Activated T-helper 1 cell treated with anti-CD3 and anti-CD28 coated beads, Interleukin-2, amount 50 U/mL, for 16 hours (primary cell): ENCODE measurements around the gene DTX3.
"Not testable (repeated sequence)": the region's sequence is repeated elsewhere in the genome, so short reads cannot be mapped to it uniquely, and the experiment has no call there.

Experiments used
- DNase-seq, 2 donors: peaks; one replicate each; pipeline ENCODE4 v3.0.0-alpha.2; 2020; ENCODE audit warnings: low read depth in 1 of 2, low spot score in 1 of 2

DTX3 gene

GRCh38 chr12:57606399-57606798 lies 1.8 kb downstream of the DTX3 start:
- no peak for DNase-seq

- DNase-seq, result no peak
Measured at GRCh38 chr12:57606821-57607220, 2.2 kb downstream of the DTX3 start.

GRCh38 chr12:57607958-57608663 lies 3.5 kb downstream of the DTX3 start:
- no peak for DNase-seq

- no peak for DNase-seq
Measured at GRCh38 chr12:57609101-57609780, 4.6 kb downstream of the DTX3 start.

GRCh38 chr12:57609781-57610553 lies 5.3 kb downstream of the DTX3 start:
- no peak for DNase-seq

- no peak for DNase-seq
Measured at GRCh38 chr12:57610554-57611107, 6.0 kb downstream of the DTX3 start.

- DNase-seq, result no peak
Measured at GRCh38 chr12:57611108-57611826, 6.6 kb downstream of the DTX3 start, which contains the start of gene ARHGEF25. TSS of gene ARHGEF25 (plus strand) at chr12:57611435. CDS start at chr12:57611895, 460 bp downstream.

- DNase-seq, result no peak
Measured at GRCh38 chr12:57611827-57612710, 7.4 kb downstream of the DTX3 start.

- DNase-seq, result no peak
Measured at GRCh38 chr12:57612711-57613426, 8.2 kb downstream of the DTX3 start.

- DNase-seq, result no peak
Measured at GRCh38 chr12:57613427-57614109, 8.9 kb downstream of the DTX3 start.

GRCh38 chr12:57614178-57614947 lies 9.7 kb downstream of the DTX3 start:
- no peak for DNase-seq

GRCh38 chr12:57614948-57615500 lies 10.4 kb downstream of the DTX3 start:
- no peak for DNase-seq

GRCh38 chr12:57615637-57616036 lies 11.0 kb downstream of the DTX3 start:
- no peak for DNase-seq

GRCh38 chr12:57616383-57617101 lies 11.9 kb downstream of the DTX3 start:
- DNase-seq, result no peak

- DNase-seq, result no peak
Measured at GRCh38 chr12:57617942-57618341, 13.3 kb downstream of the DTX3 start.

GRCh38 chr12:57618431-57618830 lies 13.8 kb downstream of the DTX3 start:
- not testable (repeated sequence) for DNase-seq

- no peak for DNase-seq
Measured at GRCh38 chr12:57618966-57619433, 14.4 kb downstream of the DTX3 start.
